Activated naive CD8-positive, alpha-beta T cell treated with anti-CD3 and anti-CD28 coated beads, Interleukin-2, amount 50 U/mL, for 16 hours (primary cell): ENCODE measurements around the gene SLC12A1.

ENCODE experiments used
- DNase-seq: peaks from one replicate; pipeline ENCODE4 v3.0.0-alpha.2; 2020; ENCODE audit warnings: low read depth, low spot score

Gene SLC12A1

DNA sequence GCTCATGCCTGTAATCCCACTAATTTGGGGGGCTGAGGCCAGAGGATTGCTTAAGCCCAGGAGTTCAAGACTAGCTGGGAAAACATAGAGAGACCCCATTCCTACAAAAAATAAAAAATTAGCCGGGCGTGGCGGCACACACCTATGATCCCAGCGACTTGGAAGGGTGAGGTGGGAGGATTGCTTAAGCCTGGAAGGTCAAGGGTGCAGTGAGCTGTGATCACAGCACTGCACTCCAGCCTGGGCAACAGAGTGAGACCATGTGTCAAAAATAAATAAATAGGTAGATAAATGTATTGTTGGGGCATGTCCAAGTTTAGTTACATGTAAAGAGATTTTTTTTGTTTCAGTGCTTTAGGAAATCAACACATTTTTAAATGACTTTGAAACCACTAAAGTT, 36.4 kb downstream of the SLC12A1 start:
- DNase-seq: no peak

DNA sequence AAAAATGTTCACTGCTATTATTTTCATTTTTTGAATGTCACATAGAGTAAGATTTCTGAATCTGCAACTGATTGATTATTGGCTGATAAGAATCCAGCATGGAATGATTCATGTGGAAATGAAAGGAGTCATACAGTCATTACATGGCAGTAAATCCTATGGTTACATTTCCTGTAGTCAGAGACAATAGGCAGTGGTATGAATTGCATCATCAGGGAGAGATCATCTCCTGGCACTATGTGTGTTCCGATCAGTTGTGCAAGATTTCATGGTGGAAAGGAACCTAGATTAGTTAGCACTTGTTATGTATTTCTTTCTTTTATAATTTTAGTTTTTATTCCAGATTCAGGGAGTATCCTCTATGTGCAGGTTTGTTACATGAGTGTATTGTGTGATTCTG, 38.8 kb downstream of the SLC12A1 start:
- DNase-seq: no peak

GRCh38 chr15:48248414-48248813, 42.3 kb downstream of the SLC12A1 start:
- DNase-seq: no peak

- no peak for DNase-seq
Observed at GRCh38 chr15:48250640-48251076, 44.6 kb downstream of the SLC12A1 start.

DNA sequence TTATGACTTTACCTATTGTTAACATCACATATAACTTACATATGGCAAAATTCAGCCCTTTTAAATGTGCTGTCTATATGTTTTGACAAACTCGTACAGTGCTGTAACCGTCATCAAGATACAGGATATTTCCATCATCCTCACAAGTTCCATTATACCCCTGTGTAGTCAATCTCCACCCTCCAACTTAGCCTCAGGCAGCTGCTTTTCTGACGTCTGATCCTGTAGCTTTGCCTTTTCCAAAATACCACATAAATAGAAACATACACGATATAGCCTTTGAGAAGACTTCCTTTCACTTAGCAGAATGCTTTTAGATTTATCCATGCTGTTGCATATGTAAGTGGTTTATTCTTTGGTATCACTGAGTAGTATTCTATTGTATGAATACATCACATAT, 47.1 kb downstream of the SLC12A1 start:
- DNase-seq: no peak

DNA sequence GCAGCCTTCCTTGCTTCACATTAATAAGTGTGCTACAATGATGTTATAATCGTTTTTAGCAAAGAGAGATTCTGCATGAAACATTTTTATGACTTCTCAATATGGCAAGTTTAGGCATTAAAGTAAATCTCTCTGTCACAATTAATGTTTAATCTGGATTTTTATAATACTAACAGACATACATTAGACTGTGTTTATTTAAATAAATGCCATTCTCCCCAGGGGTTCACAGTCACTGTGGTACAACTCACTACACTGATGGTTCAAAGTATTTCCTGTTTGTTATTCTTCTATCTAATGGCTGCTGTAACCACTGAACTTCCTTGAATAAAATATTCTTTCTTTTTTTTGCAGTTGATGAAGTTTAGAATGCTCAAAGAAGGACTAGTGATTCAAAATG, 59.0 kb downstream of the SLC12A1 start:
- DNase-seq: no peak

- no peak for DNase-seq
Observed at GRCh38 chr15:48266024-48266689, 60.1 kb downstream of the SLC12A1 start.

- no peak for DNase-seq
Observed at GRCh38 chr15:48267766-48268165, 61.7 kb downstream of the SLC12A1 start.

- DNase-seq: no peak
Observed at GRCh38 chr15:48273049-48273448, 66.9 kb downstream of the SLC12A1 start.

DNA sequence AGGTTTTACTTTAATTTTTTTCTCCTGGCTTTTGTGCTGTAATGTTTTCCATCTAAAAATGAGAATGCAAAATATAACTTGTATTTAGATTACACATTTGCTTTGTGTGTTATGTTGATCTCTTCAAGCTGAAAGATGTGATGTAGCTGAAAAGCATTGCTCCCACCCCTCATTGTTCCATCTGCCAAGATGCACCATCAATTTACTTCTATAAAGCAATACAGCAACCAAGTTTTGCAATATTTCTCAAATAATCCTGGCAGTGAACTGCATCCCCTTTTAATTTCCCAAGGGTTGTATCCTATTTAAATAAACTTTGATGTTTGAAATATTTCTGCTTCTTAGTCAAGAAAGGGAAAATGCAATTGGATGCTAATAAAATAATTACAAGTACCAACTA, 72.6 kb downstream of the SLC12A1 start:
- DNase-seq: no peak

DNA sequence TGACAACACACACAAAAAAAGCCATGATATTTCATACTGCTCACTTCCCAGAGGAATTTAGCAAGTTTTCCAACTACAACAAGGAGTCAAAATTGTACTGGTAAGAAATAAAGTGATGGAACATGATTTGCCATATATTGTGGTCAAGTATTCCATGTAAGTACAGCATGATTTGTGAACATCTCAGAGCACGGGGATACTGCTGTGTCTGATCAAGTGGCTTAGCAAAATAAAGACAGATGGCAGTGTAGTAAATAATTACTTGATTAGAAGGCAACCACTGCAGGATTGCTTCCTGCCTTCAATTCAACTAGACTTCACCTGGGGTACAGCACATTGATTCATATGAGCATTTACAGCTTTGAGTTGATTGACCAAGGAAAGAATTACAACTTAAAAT, 73.5 kb downstream of the SLC12A1 start:
- DNase-seq: no peak

DNA sequence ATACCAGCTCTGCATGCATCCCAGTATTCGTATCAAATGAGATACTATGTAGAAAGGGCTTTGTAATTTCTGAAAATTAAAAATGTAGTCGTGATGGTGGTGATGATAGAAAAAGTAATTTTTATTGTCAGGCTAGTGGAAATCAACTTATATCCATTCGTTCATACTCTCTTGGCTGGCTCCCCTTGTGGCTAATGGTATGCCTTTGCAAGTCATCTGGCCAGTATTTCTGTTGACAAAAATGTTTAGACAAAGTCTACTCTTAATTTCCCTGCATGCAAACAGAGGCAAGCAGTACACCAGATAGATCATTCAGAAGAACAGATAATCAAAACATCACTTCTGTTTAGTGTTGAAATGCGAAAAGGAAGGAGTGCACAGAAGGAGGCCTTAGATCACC, 75.6 kb downstream of the SLC12A1 start:
- DNase-seq: no peak

DNA sequence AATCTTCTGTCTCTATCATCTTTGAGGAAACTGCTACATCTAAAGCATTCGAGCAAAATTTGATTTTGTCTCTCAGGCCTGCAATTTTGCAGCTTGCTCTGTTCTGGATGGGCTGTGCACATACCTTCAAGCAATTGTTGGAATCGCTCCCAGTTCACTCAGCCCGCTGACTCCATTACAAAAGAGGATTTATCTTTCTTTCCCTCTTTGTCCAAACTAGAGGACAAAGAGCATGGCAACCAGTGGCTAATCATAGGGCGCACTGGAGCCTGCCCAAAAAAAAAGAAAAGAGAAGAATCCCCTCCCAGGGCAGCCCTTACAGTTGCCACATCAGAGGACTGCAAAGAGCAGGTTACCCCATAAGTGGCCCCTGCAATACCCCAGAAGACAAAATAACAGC, 76.1 kb downstream of the SLC12A1 start:
- no peak for DNase-seq

- no peak for DNase-seq
Observed at GRCh38 chr15:48283396-48284145, 77.5 kb downstream of the SLC12A1 start.

- no peak for DNase-seq
Observed at GRCh38 chr15:48285329-48286214, 79.5 kb downstream of the SLC12A1 start.

DNA sequence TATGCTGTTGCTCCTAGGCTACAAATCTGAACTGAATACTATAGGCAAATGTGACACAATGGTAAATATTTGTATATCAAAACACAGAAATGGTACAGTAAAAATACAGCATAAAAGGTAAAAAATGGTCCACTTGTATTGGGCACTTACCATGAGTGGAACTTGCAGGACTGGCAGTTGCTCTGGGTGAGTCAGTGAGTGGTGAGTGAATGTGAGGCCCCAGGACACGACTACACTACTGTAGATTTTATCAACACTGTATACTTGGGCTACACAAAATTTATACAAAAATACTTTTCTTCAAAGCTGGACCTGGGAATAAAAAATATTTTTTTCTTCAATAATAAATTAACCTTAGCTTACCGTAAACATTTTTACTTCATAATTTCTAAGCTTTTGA, 83.5 kb downstream of the SLC12A1 start:
- DNase-seq: no peak

DNA sequence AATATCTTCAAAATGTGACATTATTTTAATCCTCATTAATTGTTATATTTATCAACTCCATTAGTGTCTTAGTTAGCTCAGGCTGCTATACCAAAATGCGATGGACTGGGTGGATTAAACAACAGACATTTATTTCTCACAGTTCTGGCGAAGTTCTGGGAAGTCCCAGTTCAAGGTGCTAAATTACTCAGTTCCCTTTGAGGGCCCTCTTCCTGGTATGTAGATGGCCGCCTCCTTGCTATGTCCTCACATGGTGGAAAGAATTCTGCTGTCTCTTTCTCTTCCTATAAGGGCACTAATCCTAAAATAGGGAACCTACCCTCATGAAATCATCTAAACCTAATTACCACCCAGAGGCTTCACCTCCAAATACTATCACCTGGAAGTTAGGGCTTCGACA, 86.4 kb downstream of the SLC12A1 start:
- DNase-seq: no peak

GRCh38 chr15:48297668-48298067, 91.6 kb downstream of the SLC12A1 start:
- DNase-seq: no peak

- DNase-seq: no peak
Observed at GRCh38 chr15:48298914-48299313, 92.8 kb downstream of the SLC12A1 start.

GRCh38 chr15:48300038-48300437, 93.9 kb downstream of the SLC12A1 start:
- no peak for DNase-seq

DNA sequence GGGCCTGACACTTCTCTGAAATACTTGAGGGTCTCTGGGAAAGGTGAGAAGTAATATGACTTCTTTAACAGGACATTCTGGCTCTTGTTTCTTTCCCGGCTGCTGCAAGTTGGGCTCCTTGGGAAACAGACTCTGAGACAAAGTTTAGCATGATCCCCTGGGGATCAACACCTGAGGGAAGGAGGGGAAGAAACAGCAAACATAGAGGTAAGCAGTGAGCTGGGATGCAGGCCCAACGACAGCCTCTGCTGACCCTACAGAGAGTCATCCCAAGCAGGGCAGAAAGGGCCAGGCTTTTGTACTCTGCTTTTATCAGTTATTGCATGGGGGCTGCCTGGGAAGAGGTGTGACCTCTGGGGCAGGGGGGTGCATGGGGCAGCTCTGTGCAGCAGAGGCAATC, 98.3 kb downstream of the SLC12A1 start:
- no peak for DNase-seq

- DNase-seq: no peak
Observed at GRCh38 chr15:48306639-48307038, 100.5 kb downstream of the SLC12A1 start.
